Stimulated activated CD8-positive, alpha-beta memory T cell treated with anti-CD3 and anti-CD28 coated beads, Interleukin-7, amount 100 ng/mL, for 1 hour (primary cell): ENCODE data around the gene TNIK.
"Not testable (repeated sequence)": the region's sequence is repeated elsewhere in the genome, so short reads cannot be mapped to it uniquely, and the experiment has no call there.

Experiments
- DNase-seq, 2 donors: peaks; one replicate each; pipeline ENCODE4 v3.0.0-alpha.2; 2020; ENCODE audit warnings: low read depth in 2 of 2

TNIK gene

GRCh38 chr3:171256445-171257250 lies 203.6 kb downstream of the TNIK start:
- DNase-seq = no peak

GRCh38 chr3:171255236-171255806 lies 204.9 kb downstream of the TNIK start:
- DNase-seq = no peak

- no peak for DNase-seq
These were observed 205.9 kb downstream of the TNIK start for GRCh38 chr3:171254315-171254714.

GRCh38 chr3:171251835-171252234 lies 208.4 kb downstream of the TNIK start:
- DNase-seq = no peak

GRCh38 chr3:171250444-171250843 lies 209.8 kb downstream of the TNIK start:
- DNase-seq = no peak

- DNase-seq = no peak
These were observed 211.0 kb downstream of the TNIK start for GRCh38 chr3:171249245-171249644.

GRCh38 chr3:171248426-171249111 lies 211.6 kb downstream of the TNIK start:
- DNase-seq = no peak

GRCh38 chr3:171245796-171246765 lies 214.1 kb downstream of the TNIK start:
- DNase-seq = no peak

GRCh38 chr3:171242951-171243350 lies 217.3 kb downstream of the TNIK start:
- no peak for DNase-seq

- no peak for DNase-seq
These were observed 218.0 kb downstream of the TNIK start for GRCh38 chr3:171242170-171242569.

GRCh38 chr3:171241655-171242054 lies 218.6 kb downstream of the TNIK start:
- not testable (repeated sequence) for DNase-seq

GRCh38 chr3:171240504-171240835 lies 219.7 kb downstream of the TNIK start:
- DNase-seq = no peak

- DNase-seq = no peak
These were observed 220.3 kb downstream of the TNIK start for GRCh38 chr3:171239757-171240503.

- DNase-seq = no peak
These were observed 223.2 kb downstream of the TNIK start for GRCh38 chr3:171237009-171237385.

- DNase-seq = no peak
These were observed 223.8 kb downstream of the TNIK start for GRCh38 chr3:171236265-171237008.

GRCh38 chr3:171234298-171235010 lies 225.8 kb downstream of the TNIK start:
- no peak for DNase-seq

- no peak for DNase-seq
These were observed 228.8 kb downstream of the TNIK start for GRCh38 chr3:171231361-171231760.

- no peak for DNase-seq
These were observed 229.3 kb downstream of the TNIK start for GRCh38 chr3:171230865-171231264.

GRCh38 chr3:171229173-171229572 lies 231.0 kb downstream of the TNIK start:
- DNase-seq = no peak

- no peak for DNase-seq
These were observed 232.0 kb downstream of the TNIK start for GRCh38 chr3:171228240-171228639.
